ENCODE data around the gene POLR3H.

The POLR3H gene

DNA sequence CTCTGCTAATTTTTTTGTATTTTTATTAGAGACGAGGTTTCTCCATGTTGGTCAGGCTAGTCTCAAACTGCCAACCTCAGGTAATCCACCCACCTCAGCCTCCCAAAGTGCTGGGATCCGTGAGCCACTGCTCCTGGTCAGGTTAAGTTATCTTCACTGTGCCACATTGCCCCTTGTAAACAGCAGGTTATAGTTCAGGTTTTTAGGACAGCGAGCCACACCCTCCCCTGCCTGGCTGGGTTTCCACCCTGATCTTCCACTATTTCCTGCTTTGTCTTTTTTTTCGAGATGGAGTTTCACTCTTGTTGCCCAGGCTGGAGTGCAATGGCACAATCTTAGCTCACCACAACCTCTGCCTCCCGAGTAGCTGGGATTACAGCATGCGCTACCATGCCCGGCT, 59.2 kb downstream of the POLR3H start:
- no peak for DNase-seq (ENCODE audit: low read depth in 1 of 2, low spot score in 1 of 2)

GRCh38 chr22:41482319-41482935, 61.8 kb downstream of the POLR3H start:
- no peak for DNase-seq (ENCODE audit: low read depth in 1 of 2, low spot score in 1 of 2)

GRCh38 chr22:41481925-41482318, 62.3 kb downstream of the POLR3H start:
- no peak for DNase-seq (ENCODE audit: low read depth in 1 of 2, low spot score in 1 of 2)

DNA sequence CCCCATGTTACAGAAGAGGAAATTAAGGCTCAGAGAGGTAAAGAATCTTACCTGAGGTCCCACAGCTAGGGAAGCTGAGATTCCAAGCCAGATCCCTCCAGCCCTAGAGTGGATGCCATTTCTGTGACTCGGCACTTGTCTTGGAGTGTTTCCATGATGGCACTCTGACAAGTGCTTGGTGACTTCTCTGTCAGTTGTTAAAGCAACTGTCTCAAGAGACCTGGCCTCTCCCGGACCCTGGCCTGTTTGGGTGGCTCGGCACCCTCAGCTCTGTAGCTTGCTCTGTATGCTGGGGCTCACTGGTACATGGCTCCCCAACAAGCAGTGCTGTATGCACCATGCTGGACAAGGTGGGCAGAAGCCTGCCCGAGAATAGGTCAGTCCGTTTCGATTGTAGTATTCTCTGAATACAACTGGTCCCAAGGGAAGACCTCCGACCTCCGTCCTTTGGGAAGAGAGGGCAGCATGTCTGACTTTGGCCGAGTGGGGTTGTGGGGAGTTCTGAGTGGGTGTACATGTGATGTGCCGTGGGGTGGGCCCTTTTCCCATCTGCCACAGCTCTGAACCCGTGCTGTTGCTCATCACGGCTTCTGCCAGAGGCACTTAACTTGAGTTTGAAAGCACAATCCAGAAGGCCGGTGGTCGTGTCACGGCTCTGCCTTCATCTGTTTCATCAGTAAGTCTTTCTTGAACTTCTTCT, 63.0 kb downstream of the POLR3H start:
- DNase-seq (ENCODE audit: low read depth in 1 of 2, low spot score in 1 of 2), result no peak

DNA sequence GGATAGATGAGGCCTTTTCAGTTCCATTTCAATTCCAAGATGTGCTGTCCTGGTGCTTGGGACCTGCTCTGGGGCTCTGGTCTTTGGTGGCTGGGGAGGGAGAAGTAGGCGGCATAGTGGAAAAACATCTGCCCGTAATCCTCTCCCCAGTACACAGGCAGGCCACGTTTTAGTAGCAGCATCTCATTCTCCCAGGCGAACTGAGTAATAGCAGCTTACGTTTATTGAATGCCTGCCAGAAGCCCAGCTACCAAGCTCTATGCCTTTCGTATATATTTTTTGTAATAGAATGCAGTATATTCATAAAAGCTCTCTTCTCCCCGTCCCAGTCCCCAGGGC, 63.9 kb downstream of the POLR3H start:
- DNase-seq (ENCODE audit: low read depth in 1 of 2, low spot score in 1 of 2), result no peak

- no peak for DNase-seq (ENCODE audit: low read depth in 1 of 2, low spot score in 1 of 2)
Measured at GRCh38 chr22:41479671-41480396, 64.4 kb downstream of the POLR3H start.

- DNase-seq (ENCODE audit: low read depth in 1 of 2, low spot score in 1 of 2), result no peak
Measured at GRCh38 chr22:41478891-41479521, 65.3 kb downstream of the POLR3H start.

DNA sequence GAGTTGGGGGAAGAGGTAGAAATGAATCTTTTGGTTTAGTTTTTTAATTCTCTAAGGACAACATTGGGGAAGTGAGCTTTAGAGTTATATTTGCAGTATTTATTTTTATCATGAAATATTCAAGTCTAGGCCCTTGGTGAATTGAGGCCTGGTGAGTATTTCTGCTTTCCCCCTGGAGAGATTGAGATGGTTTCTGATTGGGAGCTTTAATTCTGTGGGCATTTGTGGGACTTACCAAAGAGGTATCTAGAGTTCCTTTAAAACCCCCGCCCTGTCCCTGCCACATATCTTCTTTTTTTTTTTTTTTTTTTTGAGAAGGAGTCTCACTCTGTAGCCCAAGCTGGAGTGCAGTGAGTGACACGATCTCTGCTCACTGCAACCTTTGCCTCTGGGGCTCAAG, 65.8 kb downstream of the POLR3H start:
- no peak for DNase-seq (ENCODE audit: low read depth in 1 of 2, low spot score in 1 of 2)
